Smooth muscle cell (in vitro differentiated cells): ENCODE measurements around the gene LCP2. TPM values are rescaled to one million over a fixed set of nuclear protein-coding genes. Genes with fewer than 3 reads are reported as not detected.

Experiments
- DNase-seq: peaks from one replicate; lab custom pipeline; 2025; ENCODE audit not compliant: unreplicated experiment; lab: John Stamatoyannopoulos, UW
- H2AFZ ChIP-seq: fragments of 200-600 bp; sonication (generic); 2 replicates; pipeline ENCODE4 v1.6.0; 2016; ENCODE audit warnings: antibody characterized with exemption, low read depth, mild to moderate bottlenecking
- H3F3A ChIP-seq: fragments of 200-600 bp; sonication (generic); 2 replicates; pipeline ENCODE4 v1.6.0; 2017; ENCODE audit warnings: antibody characterized with exemption, low read depth
- H3K27ac ChIP-seq: fragments of 200-600 bp; sonication (generic); 2 replicates; pipeline ENCODE4 v1.5.1; 2016; ENCODE audit warnings: low read depth, mild to moderate bottlenecking
- H3K27me3 ChIP-seq: fragments of 200-600 bp; sonication (generic); 2 replicates; pipeline ENCODE4 v1.6.1; 2016; ENCODE audit warnings: low read depth, mild to moderate bottlenecking
- H3K36me3 ChIP-seq: fragments of 200-600 bp; sonication (generic); 2 replicates; pipeline ENCODE4 v1.5.1; 2016; ENCODE audit warnings: low read depth
- H3K4me1 ChIP-seq: fragments of 200-600 bp; sonication (generic); 2 replicates; pipeline ENCODE4 v1.5.1; 2016; ENCODE audit warnings: low read depth
- H3K4me2 ChIP-seq: fragments of 200-600 bp; sonication (generic); 2 replicates; pipeline ENCODE4 v1.6.0; 2016; ENCODE audit warnings: mild to moderate bottlenecking
- H3K4me3 ChIP-seq: fragments of 200-600 bp; sonication (generic); 2 replicates; pipeline ENCODE4 v1.5.1; 2016; ENCODE audit warnings: mild to moderate bottlenecking
- H3K79me2 ChIP-seq: fragments of 200-600 bp; sonication (generic); 2 replicates; pipeline ENCODE4 v1.6.0; 2016; ENCODE audit warnings: low read depth, mild to moderate bottlenecking
- H3K9ac ChIP-seq: fragments of 200-600 bp; sonication (generic); 2 replicates; pipeline ENCODE4 v1.6.0; 2016; ENCODE audit warnings: low read depth
- H3K9me3 ChIP-seq: fragments of 200-600 bp; sonication (generic); replicated peaks from 2 replicates; pipeline ENCODE4 v1.5.1; 2016; ENCODE audit warnings: low read depth
- H4K20me1 ChIP-seq: fragments of 200-600 bp; sonication (generic); 2 replicates; pipeline ENCODE4 v1.6.0; 2016; ENCODE audit warnings: low read depth
- CTCF ChIP-seq: fragments of 200-600 bp; sonication (generic); IDR thresholded peaks from 2 replicates; pipeline ENCODE4 v1.5.1; 2017; ENCODE audit warnings: borderline replicate concordance, mild to moderate bottlenecking, antibody characterized with exemption; ENCODE audit not compliant: insufficient read depth, poor library complexity, severe bottlenecking
- WGBS: methylation state at CpG from one replicate; pipeline ENCODE4 v1.1.7; 2016; ENCODE audit warnings: low lambda C conversion rate; 5-methylcytosine and 5-hydroxymethylcytosine counted together
- polyA plus RNA-seq: library from polyadenylated mRNA; unstranded; fragments of >200 nt; fragmentation: Nextera tagmentation; extraction: Ambion mirVana; gene quantifications from 2 replicates; pipeline ENCODE4 v1.2.1, GENCODE V29; 2016
- total RNA-seq: library from RNA; depleted of rRNA; stranded (reverse); fragments of >200 nt; gene quantifications from 2 replicates; pipeline ENCODE4 v1.2.3, GENCODE V29; 2014

LCP2 gene
- total and polyA plus RNA-seq, 2 experiments from 2014 or later = 0.45 to 2.7 TPM

GRCh38 chr5:170219615-170220014 lies 78.0 kb downstream of the LCP2 start:
- 20% methylated on average over 2 of the region's 2 CpGs for WGBS
- Histone ChIP-seq H3K4me1 (peaks cover 34% of the 10 kb centered on the region), H3K4me3 (no peak overlapping the region), H3F3A (no peaks in the 10 kb centered on the region), H3K9ac (no peak overlapping the region), H3K27ac (no peak overlapping the region), H2AFZ (no peak overlapping the region), H3K4me2 (no peak overlapping the region), H3K79me2 (no peaks in the 10 kb centered on the region), H3K36me3 (no peaks in the 10 kb centered on the region), H3K9me3 (no peaks in the 10 kb centered on the region), H3K27me3 (peaks cover 6% of the 10 kb centered on the region), H4K20me1 (no peaks in the 10 kb centered on the region)
- DNase-seq = no peak
- TF ChIP-seq CTCF = no peak

- DNase-seq = no peak
- Histone ChIP-seq H4K20me1 (no peaks in the 10 kb centered on the region), H3F3A (no peaks in the 10 kb centered on the region), H3K9ac (no peak overlapping the region), H3K4me2 (no peak overlapping the region), H3K36me3 (no peaks in the 10 kb centered on the region), H3K4me3 (no peak overlapping the region), H3K9me3 (no peaks in the 10 kb centered on the region), H3K79me2 (no peaks in the 10 kb centered on the region), H3K4me1 (peaks cover 32% of the 10 kb centered on the region), H2AFZ (no peak overlapping the region), H3K27me3 (peaks cover 6% of the 10 kb centered on the region), H3K27ac (no peak overlapping the region)
- TF ChIP-seq CTCF = no peak
- WGBS = 74% methylated on average over 1 of the region's 1 CpG
Measured at GRCh38 chr5:170218726-170219125, 78.9 kb downstream of the LCP2 start.

- H3K36me3 ChIP-seq = no peaks in the 10 kb centered on the region
- H4K20me1 ChIP-seq = no peaks in the 10 kb centered on the region
- WGBS = 92% methylated on average over 5 of the region's 5 CpGs
- no peaks in the 10 kb centered on the region for H3K79me2 ChIP-seq
- no peak overlapping the region for H3K4me2 ChIP-seq
- no peak for DNase-seq
- no peaks in the 10 kb centered on the region for H3K9me3 ChIP-seq
- no peaks in the 10 kb centered on the region for H3F3A ChIP-seq
- H3K9ac ChIP-seq = no peak overlapping the region
- no peak overlapping the region for H3K4me3 ChIP-seq
- H2AFZ ChIP-seq = no peak overlapping the region
- H3K27ac ChIP-seq = no peak overlapping the region
- H3K4me1 ChIP-seq = peaks cover 23% of the 10 kb centered on the region
- no peak for TF ChIP-seq CTCF
- H3K27me3 ChIP-seq = peaks cover 6% of the 10 kb centered on the region
Measured at GRCh38 chr5:170217831-170218230, 79.7 kb downstream of the LCP2 start.

- Histone ChIP-seq H4K20me1 (no peaks in the 10 kb centered on the region), H3K4me2 (no peak overlapping the region), H3K27me3 (peaks cover 6% of the 10 kb centered on the region), H3K4me3 (no peak overlapping the region), H3K9me3 (no peaks in the 10 kb centered on the region), H3K4me1 (peaks cover 15% of the 10 kb centered on the region), H3F3A (no peaks in the 10 kb centered on the region), H3K79me2 (no peaks in the 10 kb centered on the region), H3K27ac (no peak overlapping the region), H2AFZ (no peak overlapping the region), H3K9ac (no peak overlapping the region), H3K36me3 (no peaks in the 10 kb centered on the region)
- DNase-seq = no peak
- TF ChIP-seq CTCF = peak; percentile 69
Measured at GRCh38 chr5:170216257-170216864, 81.2 kb downstream of the LCP2 start.
